HUES6 (cell line): Measurements from ENCODE around the gene MRPL34.

Source experiments
- H3K27ac ChIP-seq: 2 replicates; pipeline ENCODE4 v1.7.0; 2013; ENCODE audit warnings: low read depth, mild to moderate bottlenecking, low read length, inconsistent platforms
- H3K27me3 ChIP-seq: 2 replicates; pipeline ENCODE4 v1.6.1; 2013; ENCODE audit warnings: low read length; ENCODE audit not compliant: control insufficient read depth, insufficient read depth
- H3K36me3 ChIP-seq: 2 replicates; pipeline ENCODE4 v1.6.1; 2013; ENCODE audit warnings: low read length; ENCODE audit not compliant: control insufficient read depth, insufficient read depth
- H3K4me1 ChIP-seq: 2 replicates; pipeline ENCODE4 v1.6.1; 2013; ENCODE audit warnings: low read length; ENCODE audit not compliant: control insufficient read depth, insufficient read depth
- H3K4me3 ChIP-seq: 2 replicates; pipeline ENCODE4 v1.5.1; 2013; ENCODE audit warnings: low read depth, low read length
- H3K9ac ChIP-seq: one replicate; pipeline ENCODE4 v1.6.1; 2013; ENCODE audit warnings: mild to moderate bottlenecking, low read length
- H3K9me3 ChIP-seq: 2 replicates; pipeline ENCODE4 v1.6.1; 2013; ENCODE audit warnings: low read depth, low read length; ENCODE audit not compliant: control insufficient read depth, insufficient read depth

The MRPL34 gene

DNA sequence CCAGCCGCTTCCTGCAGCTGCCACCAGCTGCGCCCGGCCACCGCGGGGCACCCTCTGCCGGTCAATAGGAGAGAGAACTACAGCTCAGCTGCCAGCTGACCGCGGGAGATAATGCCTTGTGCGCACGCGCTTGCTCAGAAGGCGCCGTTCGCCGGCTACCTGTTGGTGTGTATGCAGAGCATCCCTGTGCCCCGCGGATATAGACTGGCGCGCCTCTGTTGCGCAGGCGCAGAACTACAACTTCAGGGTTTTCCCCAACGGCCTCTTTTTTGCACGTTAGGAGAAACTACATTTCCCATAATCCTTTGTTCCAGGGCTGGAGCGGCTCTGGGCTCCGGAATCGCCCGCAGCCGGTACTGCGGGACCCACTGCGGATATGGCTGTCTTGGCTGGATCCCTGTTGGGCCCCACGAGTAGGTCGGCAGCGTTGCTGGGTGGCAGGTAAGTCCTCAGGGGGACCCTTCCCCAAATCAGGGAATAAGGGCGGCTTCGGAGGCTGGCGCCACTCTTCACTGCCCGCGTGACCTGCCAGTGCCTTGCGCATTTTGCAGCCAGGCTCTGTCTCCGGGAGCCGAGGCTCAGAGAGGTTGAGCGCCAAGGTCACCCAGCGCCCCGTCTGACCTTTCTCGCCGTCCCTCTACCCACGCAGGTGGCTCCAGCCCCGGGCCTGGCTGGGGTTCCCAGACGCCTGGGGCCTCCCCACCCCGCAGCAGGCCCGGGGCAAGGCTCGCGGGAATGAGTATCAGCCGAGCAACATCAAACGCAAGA lies at the start of gene MRPL34:
Gene MRPL34 (plus strand): TSS at position 356 of the 768 bp plus-strand sequence. CDS start 21 bp downstream, at position 377.
- Histone ChIP-seq H3K27me3 (no peaks in the 10 kb centered on the region), H3K4me1 (peaks cover 38% of the 10 kb centered on the region), H3K36me3 (peaks cover 4% of the 10 kb centered on the region; the same call in 1 of the 2 replicates), H3K9me3 (no peaks in the 10 kb centered on the region), H3K4me3 (peak within 1 kb of the TSS; percentile 82), H3K27ac (peak within 1 kb of the TSS; percentile 69), H3K9ac (peak within 1 kb of the TSS; percentile 91)

DNA sequence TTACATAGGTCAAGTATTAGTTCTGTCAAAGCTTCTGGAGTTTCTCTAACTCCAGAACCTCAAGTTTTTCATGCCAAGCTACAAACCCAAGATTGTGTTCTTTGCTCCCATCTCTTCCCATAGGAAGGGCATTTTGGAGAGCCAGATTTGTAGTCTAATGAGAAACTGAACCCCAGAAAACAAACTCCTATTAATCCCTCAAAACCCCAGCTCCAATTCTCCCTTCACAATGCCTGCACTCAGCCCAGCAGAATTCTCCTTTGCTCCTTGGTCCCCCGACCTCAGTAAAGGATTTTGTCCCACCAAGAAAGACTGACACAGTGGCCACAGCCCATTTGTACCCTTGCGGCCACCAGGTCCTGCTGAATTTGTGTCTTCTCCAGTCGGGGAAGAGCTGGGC lies 49.5 kb upstream of the MRPL34 start:
- no peaks in the 10 kb centered on the region for H3K27me3 ChIP-seq
- H3K36me3 ChIP-seq = peaks cover 17% of the 10 kb centered on the region
- no peak overlapping the region for H3K4me3 ChIP-seq
- H3K9me3 ChIP-seq = peaks cover 11% of the 10 kb centered on the region; the same call in 1 of the 2 replicates
- no peak overlapping the region for H3K27ac ChIP-seq
- no peaks in the 10 kb centered on the region for H3K4me1 ChIP-seq
- H3K9ac ChIP-seq = no peak overlapping the region

DNA sequence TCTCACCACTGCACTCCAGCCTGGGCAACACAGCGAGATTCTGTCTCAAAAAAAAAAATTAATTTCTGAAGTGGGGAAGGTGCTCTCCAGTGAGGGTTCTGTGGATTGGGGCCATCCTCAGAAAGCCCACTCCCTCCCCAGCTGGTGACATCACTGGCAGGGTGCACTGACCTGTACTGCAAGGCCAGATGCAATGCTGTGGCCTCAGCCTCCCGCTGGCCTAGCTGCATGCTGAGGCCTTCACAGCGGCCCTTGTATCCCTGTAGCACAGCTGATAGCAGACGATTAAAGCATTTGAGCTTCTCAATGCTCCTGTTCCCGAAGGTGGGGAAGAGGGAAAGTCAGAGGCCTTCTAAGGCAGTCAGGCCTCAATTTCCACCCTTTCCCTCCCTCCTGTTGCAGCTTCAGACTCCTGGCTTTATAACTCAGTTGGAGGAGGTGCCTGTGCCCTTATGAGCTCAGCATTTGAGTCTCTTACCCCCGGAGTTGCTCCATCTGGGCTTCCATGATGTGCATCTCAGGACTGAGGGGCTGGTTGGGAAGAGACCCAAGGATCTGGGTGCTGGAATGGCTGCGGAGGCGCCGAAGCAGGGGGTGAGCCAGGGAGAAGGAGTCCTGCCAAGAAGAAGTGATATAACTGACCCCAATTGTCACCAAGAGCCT lies 46.4 kb upstream of the MRPL34 start:
- Histone ChIP-seq H3K27ac (no peak overlapping the region), H3K9me3 (peaks cover 11% of the 10 kb centered on the region; the same call in 1 of the 2 replicates), H3K4me3 (no peak overlapping the region), H3K9ac (no peak overlapping the region), H3K36me3 (peaks cover 13% of the 10 kb centered on the region), H3K4me1 (peaks cover 3% of the 10 kb centered on the region), H3K27me3 (no peaks in the 10 kb centered on the region)

DNA sequence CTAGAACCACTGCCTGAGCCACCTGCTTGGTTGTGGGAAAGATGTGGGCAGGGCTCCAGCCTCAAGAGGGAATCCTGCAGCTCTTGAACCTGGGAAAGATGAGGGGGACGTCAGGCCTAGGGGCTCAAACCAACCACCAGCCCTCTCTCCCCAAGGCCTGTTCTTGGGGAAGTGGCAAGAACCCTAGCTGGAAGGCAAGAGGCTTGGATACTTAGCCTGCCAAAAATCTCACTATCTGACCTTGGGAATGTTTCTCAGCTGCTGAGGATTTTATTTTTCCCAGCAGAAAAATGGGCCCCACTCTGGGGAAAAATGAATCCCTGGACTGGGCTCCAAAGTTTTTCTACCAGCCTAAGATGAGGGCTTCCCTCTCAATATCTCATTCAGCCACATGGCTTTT lies 45.7 kb upstream of the MRPL34 start:
- no peak overlapping the region for H3K27ac ChIP-seq
- H3K4me1 ChIP-seq = peaks cover 10% of the 10 kb centered on the region
- H3K27me3 ChIP-seq = no peaks in the 10 kb centered on the region
- no peak overlapping the region for H3K4me3 ChIP-seq
- peaks cover 11% of the 10 kb centered on the region; the same call in 1 of the 2 replicates for H3K9me3 ChIP-seq
- H3K36me3 ChIP-seq = peaks cover 9% of the 10 kb centered on the region; the same call in 1 of the 2 replicates
- H3K9ac ChIP-seq = no peak overlapping the region

DNA sequence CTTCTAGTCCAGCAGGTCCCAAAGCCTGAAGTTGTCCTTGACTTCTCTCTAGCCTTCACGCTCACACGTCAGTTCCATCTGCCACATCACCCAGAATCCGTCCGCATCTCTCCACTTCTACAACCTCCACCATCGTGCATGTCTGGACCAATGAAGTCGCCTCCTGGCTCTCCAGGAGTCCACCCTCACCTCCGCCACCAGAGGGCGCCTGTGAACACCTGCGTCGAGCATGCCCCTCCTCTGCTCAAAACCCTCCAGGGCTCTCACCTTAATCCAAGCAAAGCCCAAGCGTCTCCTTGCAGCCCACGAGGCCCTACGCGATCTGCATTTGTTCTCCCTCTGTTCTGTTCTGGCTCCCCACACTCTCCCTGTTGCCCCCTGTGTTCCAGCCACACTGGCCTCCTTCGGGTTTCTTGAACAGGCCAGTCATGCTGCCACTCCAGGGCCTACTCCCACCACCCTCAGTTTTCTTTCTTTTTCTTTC lies 44.8 kb upstream of the MRPL34 start:
- Histone ChIP-seq H3K4me1 (peaks cover 10% of the 10 kb centered on the region), H3K9me3 (peaks cover 11% of the 10 kb centered on the region; the same call in 1 of the 2 replicates), H3K27ac (peak overlapping the region; percentile 35; the same call in 1 of the 2 replicates), H3K27me3 (no peaks in the 10 kb centered on the region), H3K9ac (peak overlapping the region; percentile 63), H3K36me3 (peaks cover 9% of the 10 kb centered on the region; the same call in 1 of the 2 replicates), H3K4me3 (no peak overlapping the region)

DNA sequence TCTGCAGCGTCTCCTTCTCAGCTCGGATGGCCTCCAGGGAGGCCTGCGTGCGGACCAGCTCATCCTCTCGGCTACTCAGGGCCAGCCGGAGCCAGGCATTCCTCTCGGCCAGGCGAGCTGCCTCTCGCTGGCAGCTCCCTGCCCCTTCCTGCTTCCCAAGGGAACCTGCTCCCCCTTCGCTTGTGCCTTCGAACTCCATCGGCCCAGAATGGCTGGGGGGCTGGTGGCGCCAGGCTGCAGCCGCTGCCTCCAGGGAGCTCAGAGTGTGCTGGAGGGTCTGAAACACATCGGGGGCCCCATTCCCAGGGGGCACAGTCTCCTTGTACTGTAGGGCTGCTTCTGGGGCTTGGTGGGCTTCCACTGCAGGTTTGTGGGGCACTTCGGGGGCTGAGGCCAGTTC lies 43.1 kb upstream of the MRPL34 start:
- Histone ChIP-seq H3K9ac (no peak overlapping the region), H3K36me3 (peaks cover 9% of the 10 kb centered on the region; the same call in 1 of the 2 replicates), H3K4me1 (peaks cover 10% of the 10 kb centered on the region), H3K27me3 (no peaks in the 10 kb centered on the region), H3K4me3 (no peak overlapping the region), H3K9me3 (peaks cover 11% of the 10 kb centered on the region; the same call in 1 of the 2 replicates), H3K27ac (no peak overlapping the region)

DNA sequence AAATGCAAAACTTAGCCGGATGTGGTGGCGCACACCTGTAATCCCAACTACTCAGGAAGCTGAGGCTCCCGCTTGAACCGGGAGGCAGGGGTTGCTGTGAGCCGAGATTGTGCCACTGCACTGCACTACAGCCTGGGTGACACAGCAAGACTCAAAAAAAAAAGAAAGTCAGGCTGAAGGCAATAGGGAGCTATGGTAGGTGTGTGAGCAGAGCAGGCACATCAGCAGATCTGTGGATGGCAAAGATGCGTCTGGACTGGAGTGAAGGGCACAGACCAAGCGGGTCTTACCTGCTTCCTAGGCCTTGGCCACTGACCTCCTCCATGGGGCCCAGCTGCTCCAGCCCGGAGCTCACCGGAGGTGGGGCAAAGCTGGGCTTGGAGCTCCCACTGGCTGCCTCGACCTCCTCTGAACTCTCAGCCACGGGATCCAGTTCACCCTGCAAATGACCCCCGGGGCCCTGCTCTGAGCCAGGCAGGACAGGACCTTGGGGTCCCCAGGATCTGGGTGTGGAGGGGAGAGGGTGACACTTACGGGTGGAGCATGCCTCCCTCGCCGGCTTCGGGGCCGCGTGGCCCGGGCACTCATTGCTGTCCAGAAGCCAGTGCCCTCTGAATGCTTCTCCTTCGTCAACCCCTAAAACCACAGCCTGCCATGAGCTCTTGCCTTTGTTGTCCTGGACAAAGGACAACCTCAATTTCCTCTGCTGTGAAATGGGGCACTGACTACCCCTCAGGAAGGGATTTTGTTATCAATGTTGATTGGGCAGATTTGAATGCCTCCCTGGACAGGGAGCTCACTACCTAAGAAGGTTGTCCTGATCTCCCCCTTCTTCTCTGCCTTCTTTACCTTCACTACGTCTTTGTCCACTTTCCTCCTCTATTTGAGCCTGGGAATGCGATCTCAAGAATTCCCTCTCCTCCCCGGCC lies 41.7 kb upstream of the MRPL34 start:
- H3K4me3 ChIP-seq = peak overlapping the region; percentile 5; the same call in 1 of the 2 replicates

DNA sequence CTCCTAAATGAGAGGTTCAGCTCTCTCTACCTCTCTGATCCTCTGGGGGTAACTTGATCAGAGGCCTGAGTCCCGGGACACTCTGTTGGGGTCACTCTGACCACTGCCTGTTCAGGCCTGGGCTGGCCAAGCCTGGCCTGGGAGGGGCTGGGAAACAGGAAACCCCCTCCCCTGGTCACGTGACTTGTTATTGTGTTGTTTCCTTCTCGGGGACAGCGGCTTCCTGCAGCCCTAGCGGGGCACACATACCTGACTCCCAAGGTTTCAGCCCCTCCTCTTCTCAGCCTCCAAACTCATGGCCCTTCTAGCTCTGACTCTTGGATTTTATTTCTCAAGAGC lies 41.1 kb upstream of the MRPL34 start, which contains the start of gene USHBP1:
Gene USHBP1 (minus strand): TSS at position 105 of the 339 bp plus-strand sequence. CDS start 446 bp downstream, outside the sequence.
- Histone ChIP-seq H3K4me3 (peak within 1 kb of the TSS; percentile 5; the same call in 1 of the 2 replicates), H3K9me3 (peaks cover 4% of the 10 kb centered on the region; the same call in 1 of the 2 replicates), H3K36me3 (peaks cover 9% of the 10 kb centered on the region), H3K27ac (peak within 1 kb of the TSS; percentile 66), H3K27me3 (no peaks in the 10 kb centered on the region), H3K9ac (peak within 1 kb of the TSS; percentile 38), H3K4me1 (peaks cover 10% of the 10 kb centered on the region)

More for the DNA sequence above, 41.7 kb upstream of the MRPL34 start:
- Histone ChIP-seq H3K27ac (peak overlapping the region; percentile 66), H3K4me1 (peaks cover 10% of the 10 kb centered on the region), H3K9ac (peak overlapping the region; percentile 38), H3K36me3 (peaks cover 9% of the 10 kb centered on the region), H3K9me3 (peaks cover 10% of the 10 kb centered on the region; the same call in 1 of the 2 replicates), H3K27me3 (no peaks in the 10 kb centered on the region)

DNA sequence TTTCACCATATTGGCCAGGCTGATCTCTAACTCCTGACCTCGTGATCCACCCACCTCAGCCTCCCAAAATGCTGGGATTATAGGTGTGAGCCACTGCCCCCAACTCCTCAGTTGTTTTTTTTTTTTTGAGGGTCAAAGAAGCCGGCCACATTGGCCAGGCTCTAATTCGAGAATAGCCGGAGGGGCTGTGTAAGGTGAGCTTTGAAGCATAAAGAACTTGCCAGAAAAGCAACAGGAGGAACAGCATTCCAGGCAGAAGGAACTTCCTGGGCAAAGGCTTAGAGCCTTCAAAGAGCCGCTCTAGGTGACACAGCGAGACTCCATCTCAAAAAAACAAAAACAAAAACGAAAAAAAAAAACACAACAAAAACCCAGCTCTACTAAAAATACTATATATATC lies 39.6 kb upstream of the MRPL34 start:
- Histone ChIP-seq H3K27ac (no peak overlapping the region), H3K9ac (no peak overlapping the region), H3K36me3 (peaks cover 15% of the 10 kb centered on the region), H3K4me3 (no peak overlapping the region), H3K27me3 (no peaks in the 10 kb centered on the region), H3K4me1 (peaks cover 10% of the 10 kb centered on the region), H3K9me3 (no peaks in the 10 kb centered on the region)

DNA sequence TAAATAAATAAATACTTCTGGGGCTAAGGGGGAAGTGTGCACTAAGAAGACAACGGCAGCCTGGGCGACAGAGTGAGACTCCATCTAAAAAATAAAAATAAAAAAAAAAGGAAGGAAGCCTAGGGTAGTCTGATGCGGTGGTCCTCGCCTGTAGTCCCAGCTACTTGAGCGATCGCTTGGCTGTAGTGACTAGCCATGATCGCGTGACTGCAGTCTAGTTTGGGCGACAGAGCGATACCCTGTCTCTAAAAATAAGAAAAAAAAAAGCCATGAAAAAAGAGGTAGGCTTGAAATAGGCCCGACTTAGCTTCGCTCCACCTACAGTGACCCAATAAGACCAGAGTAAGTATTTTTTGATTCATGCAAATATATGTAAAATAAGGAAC lies 39.1 kb upstream of the MRPL34 start:
- Histone ChIP-seq H3K27me3 (no peaks in the 10 kb centered on the region), H3K9ac (no peak overlapping the region), H3K4me3 (0 out of 2 replicates have a peak overlapping the region, but pooled peaks have one; percentile 14), H3K36me3 (peaks cover 21% of the 10 kb centered on the region), H3K27ac (no peak overlapping the region), H3K4me1 (peaks cover 10% of the 10 kb centered on the region), H3K9me3 (no peaks in the 10 kb centered on the region)
